ENCODE results near the gene TCF4.

DNA sequence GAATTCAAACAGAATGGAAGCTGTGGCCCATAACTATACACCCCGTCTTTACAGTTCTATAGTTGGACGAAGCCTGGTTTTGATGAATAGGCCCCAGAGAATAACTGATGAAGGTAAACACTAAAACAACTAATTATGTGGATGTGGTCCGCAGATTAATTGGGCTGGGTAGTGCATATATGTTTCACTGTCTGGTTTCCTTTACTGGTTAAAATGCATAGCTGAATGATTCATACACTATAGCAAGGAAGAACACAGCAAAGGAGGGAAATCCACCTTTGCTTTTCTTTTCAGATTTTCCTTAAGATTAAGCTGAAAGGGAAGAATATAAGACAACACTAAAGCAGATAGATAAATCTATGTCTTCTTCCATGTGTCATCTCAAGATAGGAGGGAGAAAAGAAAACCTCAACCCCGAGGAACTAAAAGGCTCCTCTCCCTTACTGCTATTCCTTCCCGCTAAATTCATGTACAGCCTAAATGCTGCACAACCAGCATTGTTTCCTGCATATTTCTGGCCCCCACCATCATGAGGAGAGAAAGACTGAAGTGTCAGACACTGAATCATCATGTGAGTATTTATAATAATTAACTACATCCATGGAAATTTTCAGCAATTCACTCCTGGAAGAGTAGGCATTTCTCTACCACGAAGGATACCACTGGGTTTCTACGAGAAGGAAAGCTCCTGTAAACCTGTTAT is 331.6 kb downstream of the TCF4 start:
- TF ChIP-seq, protein P1, sequence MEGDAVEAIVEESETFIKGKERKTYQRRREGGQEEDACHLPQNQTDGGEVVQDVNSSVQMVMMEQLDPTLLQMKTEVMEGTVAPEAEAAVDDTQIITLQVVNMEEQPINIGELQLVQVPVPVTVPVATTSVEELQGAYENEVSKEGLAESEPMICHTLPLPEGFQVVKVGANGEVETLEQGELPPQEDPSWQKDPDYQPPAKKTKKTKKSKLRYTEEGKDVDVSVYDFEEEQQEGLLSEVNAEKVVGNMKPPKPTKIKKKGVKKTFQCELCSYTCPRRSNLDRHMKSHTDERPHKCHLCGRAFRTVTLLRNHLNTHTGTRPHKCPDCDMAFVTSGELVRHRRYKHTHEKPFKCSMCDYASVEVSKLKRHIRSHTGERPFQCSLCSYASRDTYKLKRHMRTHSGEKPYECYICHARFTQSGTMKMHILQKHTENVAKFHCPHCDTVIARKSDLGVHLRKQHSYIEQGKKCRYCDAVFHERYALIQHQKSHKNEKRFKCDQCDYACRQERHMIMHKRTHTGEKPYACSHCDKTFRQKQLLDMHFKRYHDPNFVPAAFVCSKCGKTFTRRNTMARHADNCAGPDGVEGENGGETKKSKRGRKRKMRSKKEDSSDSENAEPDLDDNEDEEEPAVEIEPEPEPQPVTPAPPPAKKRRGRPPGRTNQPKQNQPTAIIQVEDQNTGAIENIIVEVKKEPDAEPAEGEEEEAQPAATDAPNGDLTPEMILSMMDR (IDR thresholded peaks at IDR 0.05): no peak
- no peak for TF ChIP-seq POLR2A (IDR thresholded peaks at IDR 0.05)
